AG04450 (cell line): ENCODE data around the gene ST14. TPM values are rescaled to one million over a fixed set of nuclear protein-coding genes. Genes with fewer than 3 reads are reported as not detected.
A peak's percentile ranks its signal among the peaks of the same experiment; 100 is the strongest.
"Not testable (repeated sequence)": the region's sequence is repeated elsewhere in the genome, so short reads cannot be mapped to it uniquely, and the experiment has no call there.

Source experiments
- CTCF ChIA-PET: fragments of 300-600, 350-600 bp; formaldehyde crosslinking; extraction: SDS; loops from one replicate; lab custom pipeline; 2022; ENCODE audit warnings: antibody characterized with exemption, inconsistent platforms; lab: Charles Lee
- POLR2A ChIA-PET: fragments of 350-600 bp; formaldehyde crosslinking; extraction: SDS; loops from one replicate; lab custom pipeline; 2021; ENCODE audit warnings: antibody characterized with exemption, inconsistent platforms; lab: Yijun Ruan, JAX
- DNase-seq: peaks from one replicate; pipeline ENCODE4 v3.0.0-alpha.2; 2011; ENCODE audit warnings: low read depth, low spot score
- H3K27ac ChIP-seq: one replicate; pipeline ENCODE4 v1.5.1; 2012; ENCODE audit warnings: low read depth, low read length, control low read depth
- H3K27me3 ChIP-seq: one replicate; pipeline ENCODE4 v1.6.0; 2012; ENCODE audit warnings: low read length; ENCODE audit not compliant: control insufficient read depth, insufficient read depth
- H3K4me3 ChIP-seq: 2 replicates; pipeline ENCODE4 v1.5.1; 2011; ENCODE audit warnings: mild to moderate bottlenecking, low read depth, low read length, control low read depth
- H3K9me3 ChIP-seq: 2 replicates; pipeline ENCODE4 v1.5.1; 2012; ENCODE audit warnings: low read length; ENCODE audit not compliant: control insufficient read depth, insufficient read depth
- CTCF ChIP-seq: IDR thresholded peaks from 2 replicates; pipeline ENCODE4 v1.5.1; 2011; ENCODE audit warnings: low read depth, low read length, control low read depth, inconsistent platforms
- polyA plus RNA-seq: library from polyadenylated mRNA; depleted of rRNA; stranded (reverse); fragments of >200 nt; gene quantifications from 2 replicates; pipeline ENCODE4 v1.2.3, GENCODE V29; 2011

ST14 gene
- polyA plus RNA-seq, 1 experiment = not detected

- ChIA-PET CTCF (interaction anchor here (1.5 kb wide), 1 partner anchor 29 kb away, joined by 5 read pairs; no protein-coding TSS in a partner anchor), POLR2A (no interaction called here)
- 0 out of 2 replicates have a peak, but pooled peaks have one; percentile 7 for TF ChIP-seq CTCF
- H3K27me3 ChIP-seq = no peaks in the 10 kb centered on the region
- no peak overlapping the region for H3K27ac ChIP-seq
- H3K9me3 ChIP-seq = no peaks in the 10 kb centered on the region
- no peak overlapping the region for H3K4me3 ChIP-seq
- no peak for DNase-seq
Observed at GRCh38 chr11:130241713-130242112, 82.1 kb downstream of the ST14 start.

GRCh38 chr11:130243816-130244215 lies 84.2 kb downstream of the ST14 start:
- H3K27ac ChIP-seq = no peak overlapping the region
- ChIA-PET POLR2A (interaction anchor here (0.7 kb wide), 1 partner anchor 97 kb away, joined by 5 read pairs; no protein-coding TSS in a partner anchor), CTCF (interaction anchor here (0.7 kb wide), 1 partner anchor 12 kb away, joined by 4 read pairs; no protein-coding TSS in a partner anchor)
- TF ChIP-seq CTCF = no peak
- H3K4me3 ChIP-seq = no peak overlapping the region
- no peaks in the 10 kb centered on the region for H3K27me3 ChIP-seq
- DNase-seq = no peak
- no peaks in the 10 kb centered on the region for H3K9me3 ChIP-seq

- no peak for TF ChIP-seq CTCF
- ChIA-PET POLR2A (no interaction called here), CTCF (no interaction called here)
- H3K27me3 ChIP-seq = no peaks in the 10 kb centered on the region
- no peaks in the 10 kb centered on the region for H3K9me3 ChIP-seq
- H3K27ac ChIP-seq = no peak overlapping the region
- no peak overlapping the region for H3K4me3 ChIP-seq
- no peak for DNase-seq
Observed at GRCh38 chr11:130244848-130245247, 85.3 kb downstream of the ST14 start.

- DNase-seq, H3K27me3 ChIP-seq, CTCF ChIA-PET, H3K9me3 ChIP-seq, H3K27ac ChIP-seq, H3K4me3 ChIP-seq, POLR2A ChIA-PET: not testable (repeated sequence)
Observed at GRCh38 chr11:130245375-130245774, 85.8 kb downstream of the ST14 start.

- CTCF ChIA-PET = no interaction called here
Observed at GRCh38 chr11:130246270-130246669, 86.7 kb downstream of the ST14 start.

More at GRCh38 chr11:130246270-130246669, 86.7 kb downstream of the ST14 start:
- TF ChIP-seq CTCF = no peak
- Histone ChIP-seq H3K27me3 (no peaks in the 10 kb centered on the region), H3K9me3 (no peaks in the 10 kb centered on the region), H3K4me3 (no peak overlapping the region), H3K27ac (no peak overlapping the region)
- DNase-seq = no peak
- POLR2A ChIA-PET = no interaction called here
